ENCODE data around the gene OR4K13.

The OR4K13 gene, protein sequence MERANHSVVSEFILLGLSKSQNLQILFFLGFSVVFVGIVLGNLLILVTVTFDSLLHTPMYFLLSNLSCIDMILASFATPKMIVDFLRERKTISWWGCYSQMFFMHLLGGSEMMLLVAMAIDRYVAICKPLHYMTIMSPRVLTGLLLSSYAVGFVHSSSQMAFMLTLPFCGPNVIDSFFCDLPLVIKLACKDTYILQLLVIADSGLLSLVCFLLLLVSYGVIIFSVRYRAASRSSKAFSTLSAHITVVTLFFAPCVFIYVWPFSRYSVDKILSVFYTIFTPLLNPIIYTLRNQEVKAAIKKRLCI

DNA sequence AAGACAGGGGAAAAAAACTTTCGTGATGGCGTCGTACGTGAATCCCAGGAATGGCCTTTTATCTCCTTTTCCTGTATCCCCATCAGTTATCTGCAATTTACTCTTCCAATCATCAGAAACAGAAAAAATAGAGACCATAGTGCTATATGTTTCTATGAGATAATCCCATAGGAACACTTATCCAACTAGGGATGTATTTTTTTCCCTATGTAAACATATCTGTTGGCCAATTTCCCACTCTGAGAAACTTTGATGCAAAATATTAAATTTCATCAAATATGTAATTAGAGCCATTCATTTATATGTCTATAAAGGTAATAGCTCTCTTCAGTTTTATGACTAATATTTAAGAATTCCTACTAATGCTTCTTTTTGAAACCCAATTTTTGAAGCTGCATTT lies at the start of gene OR4K13:
OR4K13 (minus strand) TSS at position 101 of the 400 bp plus-strand sequence. CDS start 1,280 bp downstream, outside the sequence.
- no peak for DNase-seq

DNA sequence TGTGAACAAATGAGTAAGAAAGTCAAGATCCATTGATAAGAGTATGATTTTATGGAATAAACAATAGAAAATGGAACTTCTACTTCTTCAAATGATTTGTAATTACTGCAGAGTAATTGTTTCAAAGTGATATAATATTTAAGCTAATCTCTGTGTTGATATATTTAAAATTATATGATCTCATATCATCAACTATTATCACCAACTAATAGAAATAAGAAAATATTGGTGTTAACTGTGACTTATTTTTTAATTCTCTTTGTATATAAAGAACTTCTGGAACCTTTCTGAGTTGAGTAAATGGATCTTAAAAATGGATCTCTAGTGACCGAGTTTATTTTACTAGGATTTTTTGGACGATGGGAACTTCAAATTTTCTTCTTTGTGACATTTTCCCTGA lies 23.9 kb upstream of the OR4K13 start, which contains the start of gene OR4L1:
OR4L1 (plus strand) TSS at position 301 of the 400 bp plus-strand sequence; CDS start at position 301, 0 bp downstream.
- no peak for DNase-seq

- DNase-seq, result no peak
These were observed 12.4 kb upstream of the OR4K13 start for GRCh38 chr14:20048202-20048601.

DNA sequence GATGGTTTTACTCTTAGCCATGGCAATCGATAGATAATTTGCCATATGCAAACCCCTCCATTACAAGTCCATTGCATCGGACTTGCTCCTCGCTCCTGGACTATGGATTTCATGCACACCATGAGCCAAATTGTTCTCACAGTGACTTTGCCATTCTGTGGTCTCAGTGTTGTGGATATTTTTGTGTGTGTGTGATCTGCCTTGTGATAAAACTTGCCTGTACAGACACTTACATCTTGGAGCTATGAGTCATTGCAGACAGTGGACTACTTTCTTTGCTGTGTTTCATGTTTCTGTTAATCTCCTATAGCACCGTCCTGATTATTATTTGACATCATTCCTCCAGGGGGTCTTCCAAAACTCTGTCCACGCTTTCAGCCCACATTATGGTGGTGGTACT lies 8.4 kb upstream of the OR4K13 start:
- no peak for DNase-seq

DNA sequence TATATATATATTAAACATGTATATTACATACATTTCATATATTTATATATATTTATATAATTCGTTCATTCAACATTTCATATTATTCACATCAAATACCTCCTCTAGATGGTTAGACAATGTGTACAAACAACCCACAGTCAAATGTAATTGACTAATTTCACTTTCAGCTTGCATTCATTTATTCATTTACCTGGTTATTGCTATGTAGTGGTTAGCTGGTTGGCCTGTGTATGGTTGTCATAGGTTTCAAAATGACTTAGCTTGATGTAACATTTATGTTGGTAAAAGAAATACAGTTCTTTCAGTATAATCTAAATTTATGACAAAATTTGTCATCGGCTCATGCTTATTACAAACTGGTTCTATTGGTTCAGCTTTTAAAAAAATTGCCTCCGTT lies 389 bp downstream of the OR4K13 start:
- DNase-seq, result no peak

GRCh38 chr14:20031058-20031457 lies 4.8 kb downstream of the OR4K13 start:
- DNase-seq, result no peak

DNA sequence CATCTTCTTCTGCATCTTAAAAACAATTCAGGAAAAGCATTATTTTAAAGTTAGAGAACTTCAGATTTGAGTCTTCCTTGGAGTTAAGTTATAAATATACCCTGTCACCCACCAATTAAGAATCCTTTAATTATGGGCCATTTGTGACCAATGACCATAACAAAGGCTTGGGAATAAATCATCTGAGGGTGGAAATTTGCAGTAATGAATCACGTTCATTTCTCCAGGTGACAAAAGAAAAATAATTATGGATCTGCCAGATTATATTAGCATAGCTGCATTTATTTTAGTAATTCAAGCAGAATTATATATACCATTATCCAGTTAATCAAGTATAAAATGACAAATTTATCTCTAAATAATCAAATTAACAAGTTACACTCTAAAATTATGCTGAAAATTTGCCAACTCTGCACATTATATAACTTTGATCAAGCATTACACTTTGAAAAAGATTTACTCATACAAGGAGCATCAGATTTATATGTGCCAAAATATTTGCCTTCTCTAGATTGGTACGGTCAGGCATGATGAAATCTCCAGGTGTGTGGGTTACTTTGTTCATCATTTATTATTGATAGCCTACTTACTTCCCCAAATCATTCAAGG lies 16.5 kb downstream of the OR4K13 start, which contains the start of gene OR4K14:
OR4K14 (minus strand) TSS at position 51 of the 609 bp plus-strand sequence. CDS start 4,114 bp downstream, outside the sequence.
- no peak for DNase-seq

DNA sequence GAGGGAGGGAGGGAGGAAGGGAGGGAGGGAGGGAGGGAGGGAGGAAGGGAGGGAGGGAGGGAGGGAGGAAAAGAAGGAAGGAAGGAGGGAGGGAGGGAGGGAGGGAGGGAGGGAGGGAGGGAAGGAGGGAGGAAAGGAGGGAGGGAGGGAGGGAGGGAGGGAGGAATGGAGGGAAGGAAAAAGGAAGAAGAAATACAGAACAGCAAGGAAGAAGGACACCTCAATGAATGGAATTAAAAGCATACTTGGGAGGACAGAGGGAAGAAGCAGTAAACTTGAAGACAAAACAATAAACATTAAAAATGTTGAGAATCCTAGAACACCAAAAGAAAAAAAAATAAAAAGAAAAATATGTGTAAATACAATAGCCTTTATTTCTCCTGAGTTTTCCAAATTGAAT lies 27.7 kb downstream of the OR4K13 start:
- DNase-seq, result no peak

DNA sequence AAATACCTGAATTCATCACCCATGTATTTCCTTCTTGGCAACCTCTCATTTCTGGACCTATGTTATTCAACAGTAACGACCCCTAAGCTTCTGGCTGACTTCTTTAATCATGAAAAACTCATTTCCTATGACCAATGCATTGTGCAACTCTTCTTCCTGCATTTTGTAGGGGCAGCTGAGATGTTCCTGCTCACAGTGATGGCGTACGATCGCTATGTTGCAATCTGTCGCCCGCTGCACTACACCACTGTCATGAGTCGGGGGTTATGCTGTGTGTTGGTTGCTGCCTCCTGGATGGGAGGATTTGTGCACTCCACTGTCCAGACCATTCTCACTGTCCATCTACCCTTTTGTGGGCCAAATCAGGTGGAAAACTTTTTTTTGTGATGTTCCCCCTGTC lies 33.5 kb downstream of the OR4K13 start:
- DNase-seq, result no peak

- no peak for DNase-seq
These were observed 34.0 kb downstream of the OR4K13 start, which contains the start of gene OR4Q2 for GRCh38 chr14:20001863-20002262. Gene OR4Q2 (plus strand): TSS chr14:20002163.

DNA sequence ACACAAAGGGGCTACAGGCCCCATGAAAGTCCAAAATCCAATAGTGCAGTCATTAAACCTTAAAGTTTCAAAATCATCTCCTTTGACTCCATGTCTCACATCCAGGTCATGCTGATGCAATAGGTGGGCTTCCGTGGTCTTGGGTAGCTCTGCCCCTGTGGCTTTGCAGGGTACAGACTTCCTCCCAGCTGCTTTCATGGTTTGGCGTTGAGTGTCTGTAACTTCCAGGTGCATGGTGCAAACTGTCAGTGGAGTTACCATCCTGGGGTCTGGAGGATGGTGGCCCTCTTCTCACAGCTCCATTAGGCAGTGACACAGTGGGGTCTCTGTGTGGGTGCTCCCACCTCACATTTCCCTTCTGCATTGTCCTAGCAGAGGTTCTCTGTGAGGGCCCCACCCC lies 42.4 kb downstream of the OR4K13 start:
- no peak for DNase-seq
